ENCODE data around the gene LGMN.

DNA sequence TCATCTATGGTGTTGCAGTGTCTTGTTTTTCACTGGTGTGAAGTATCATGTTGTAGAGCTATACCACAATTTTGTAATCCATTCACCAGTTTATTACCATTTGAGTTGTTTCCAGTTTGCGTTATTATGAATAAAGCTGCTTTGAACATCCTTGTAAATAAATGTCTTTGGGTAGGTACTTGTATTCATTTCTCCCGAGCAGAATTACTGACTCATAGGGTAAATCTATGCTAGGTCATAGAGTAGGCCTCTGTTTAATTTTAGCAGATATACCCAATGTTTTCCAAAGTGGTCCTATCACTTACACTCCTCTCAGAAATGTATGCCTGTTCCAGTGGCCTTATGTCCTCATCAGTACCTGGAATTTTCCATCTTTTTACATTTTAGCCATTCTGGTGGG is 39.1 kb upstream of the LGMN start:
- TF ChIP-seq, protein P1, sequence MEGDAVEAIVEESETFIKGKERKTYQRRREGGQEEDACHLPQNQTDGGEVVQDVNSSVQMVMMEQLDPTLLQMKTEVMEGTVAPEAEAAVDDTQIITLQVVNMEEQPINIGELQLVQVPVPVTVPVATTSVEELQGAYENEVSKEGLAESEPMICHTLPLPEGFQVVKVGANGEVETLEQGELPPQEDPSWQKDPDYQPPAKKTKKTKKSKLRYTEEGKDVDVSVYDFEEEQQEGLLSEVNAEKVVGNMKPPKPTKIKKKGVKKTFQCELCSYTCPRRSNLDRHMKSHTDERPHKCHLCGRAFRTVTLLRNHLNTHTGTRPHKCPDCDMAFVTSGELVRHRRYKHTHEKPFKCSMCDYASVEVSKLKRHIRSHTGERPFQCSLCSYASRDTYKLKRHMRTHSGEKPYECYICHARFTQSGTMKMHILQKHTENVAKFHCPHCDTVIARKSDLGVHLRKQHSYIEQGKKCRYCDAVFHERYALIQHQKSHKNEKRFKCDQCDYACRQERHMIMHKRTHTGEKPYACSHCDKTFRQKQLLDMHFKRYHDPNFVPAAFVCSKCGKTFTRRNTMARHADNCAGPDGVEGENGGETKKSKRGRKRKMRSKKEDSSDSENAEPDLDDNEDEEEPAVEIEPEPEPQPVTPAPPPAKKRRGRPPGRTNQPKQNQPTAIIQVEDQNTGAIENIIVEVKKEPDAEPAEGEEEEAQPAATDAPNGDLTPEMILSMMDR (IDR thresholded peaks at IDR 0.05): no peak
- no peak for TF ChIP-seq POLR2A (IDR thresholded peaks at IDR 0.05)
